Omental fat pad (tissue), 4 donors: ENCODE measurements around the gene ATRN. TPM values are rescaled to one million over a fixed set of nuclear protein-coding genes. Genes with fewer than 3 reads are reported as not detected.

Source experiments
- ATAC-seq: fragments of 150-250 bp; one replicate; pipeline ENCODE4 v1.9.1; 2016; ENCODE audit warnings: mild to moderate bottlenecking, moderate library complexity; ENCODE audit not compliant: low FRiP score
- DNase-seq: peaks from one replicate; pipeline ENCODE4 v3.0.0-alpha.2; 2019; ENCODE audit warnings: low spot score
- total RNA-seq, 4 donors: library from RNA; depleted of rRNA; stranded (reverse); fragments of >200 nt; gene quantifications; one replicate each; pipeline ENCODE4 v1.1.0, GENCODE V29; 2016
- TF ChIP-seq, protein P1 (sequence below), 3 donors: fragments of 450-650 bp; IDR thresholded peaks; one replicate each; pipeline ENCODE4 v1.5.1; 2016 to 2017; ENCODE audit warnings: antibody characterized with exemption in 3 of 3, mild to moderate bottlenecking in 3 of 3, moderate library complexity in 2 of 3

The ATRN gene
- total RNA-seq, 4 donors from 2014 or later: 20.2 to 32.9 (median 26.3) TPM

DNA sequence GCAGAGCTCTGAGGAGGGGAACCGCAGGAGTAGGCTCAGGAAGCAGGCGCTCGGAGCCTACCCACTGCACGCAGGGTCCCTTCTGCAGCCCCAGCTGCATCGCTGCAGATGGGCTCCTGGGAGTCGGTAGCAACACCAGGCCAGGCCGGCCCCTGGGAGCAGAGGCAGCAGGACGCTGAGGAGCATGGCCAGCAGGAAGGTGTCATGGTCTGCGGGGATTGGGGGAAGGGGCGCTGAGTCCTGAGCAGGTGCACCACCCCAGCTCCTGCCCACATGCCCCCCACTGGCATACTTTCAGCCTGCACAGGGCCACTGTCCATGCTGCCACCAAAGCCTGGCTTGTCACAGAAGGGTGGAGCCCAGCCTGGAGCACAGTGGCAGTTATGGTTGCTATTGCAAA lies 200.1 kb downstream of the ATRN start:
- ATAC-seq (no peak), DNase-seq (no peak)
- TF ChIP-seq, protein P1, sequence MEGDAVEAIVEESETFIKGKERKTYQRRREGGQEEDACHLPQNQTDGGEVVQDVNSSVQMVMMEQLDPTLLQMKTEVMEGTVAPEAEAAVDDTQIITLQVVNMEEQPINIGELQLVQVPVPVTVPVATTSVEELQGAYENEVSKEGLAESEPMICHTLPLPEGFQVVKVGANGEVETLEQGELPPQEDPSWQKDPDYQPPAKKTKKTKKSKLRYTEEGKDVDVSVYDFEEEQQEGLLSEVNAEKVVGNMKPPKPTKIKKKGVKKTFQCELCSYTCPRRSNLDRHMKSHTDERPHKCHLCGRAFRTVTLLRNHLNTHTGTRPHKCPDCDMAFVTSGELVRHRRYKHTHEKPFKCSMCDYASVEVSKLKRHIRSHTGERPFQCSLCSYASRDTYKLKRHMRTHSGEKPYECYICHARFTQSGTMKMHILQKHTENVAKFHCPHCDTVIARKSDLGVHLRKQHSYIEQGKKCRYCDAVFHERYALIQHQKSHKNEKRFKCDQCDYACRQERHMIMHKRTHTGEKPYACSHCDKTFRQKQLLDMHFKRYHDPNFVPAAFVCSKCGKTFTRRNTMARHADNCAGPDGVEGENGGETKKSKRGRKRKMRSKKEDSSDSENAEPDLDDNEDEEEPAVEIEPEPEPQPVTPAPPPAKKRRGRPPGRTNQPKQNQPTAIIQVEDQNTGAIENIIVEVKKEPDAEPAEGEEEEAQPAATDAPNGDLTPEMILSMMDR (IDR thresholded peaks at IDR 0.05): no peak

DNA sequence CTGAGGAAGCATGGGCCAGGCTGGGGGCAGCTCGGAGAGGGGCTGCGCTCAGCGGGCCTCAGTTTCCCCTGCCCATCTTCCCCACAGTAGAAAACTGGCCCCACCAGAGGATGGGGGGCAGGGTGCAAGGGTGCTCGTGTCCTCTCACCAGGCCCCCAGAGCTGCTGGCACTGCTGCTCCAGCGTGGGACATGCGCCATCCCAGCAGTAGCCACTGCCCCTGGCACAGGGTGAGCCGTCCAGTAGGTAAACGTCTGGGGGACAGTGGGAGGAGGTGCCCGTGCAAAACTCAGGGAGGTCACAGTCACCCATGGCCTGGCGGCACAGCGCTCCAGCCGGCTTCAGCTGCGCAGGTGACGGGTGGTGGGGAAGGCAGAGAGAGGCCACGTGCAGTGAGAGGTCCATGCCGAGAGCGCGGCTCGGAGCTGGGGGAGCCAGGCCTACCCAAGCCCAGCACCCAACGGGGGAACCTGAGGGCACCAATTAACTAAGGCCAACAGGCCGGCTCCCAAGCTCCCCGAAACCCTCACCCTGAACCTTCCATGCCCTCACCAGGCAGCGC lies 201.2 kb downstream of the ATRN start:
- ATAC-seq (no peak), DNase-seq (no peak)
- TF ChIP-seq, protein P1 (IDR thresholded peaks at IDR 0.05): no peak

DNA sequence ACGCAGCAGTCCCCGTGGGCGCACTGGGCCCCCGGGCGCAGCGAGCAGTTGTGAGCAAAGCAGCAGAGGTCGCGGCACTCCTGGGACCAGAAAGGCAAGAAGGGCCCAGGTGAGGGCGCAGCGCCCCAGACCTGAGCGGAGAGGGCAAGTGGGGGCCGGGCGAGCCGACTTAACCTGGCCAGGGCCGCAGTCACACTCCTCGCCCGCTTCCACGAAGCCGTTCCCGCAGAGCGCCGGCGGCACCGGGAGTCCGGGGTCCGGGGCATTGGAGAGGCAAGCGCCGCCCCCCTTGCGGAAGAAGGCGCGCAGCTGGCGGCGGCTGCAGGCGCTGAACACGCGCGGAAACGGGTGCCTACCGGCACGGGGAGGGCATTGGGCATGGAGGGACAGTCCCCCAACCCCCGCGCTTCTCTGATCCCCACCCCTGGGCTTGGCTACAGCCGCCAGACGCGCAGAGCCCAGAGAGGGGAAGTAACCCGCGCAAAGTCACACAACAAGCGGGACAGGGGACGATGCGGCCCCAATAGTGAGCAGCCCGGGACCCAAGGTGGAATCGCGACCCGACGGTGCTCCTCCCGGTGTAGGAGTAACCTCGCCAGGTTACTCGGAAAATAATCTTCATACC lies 201.8 kb downstream of the ATRN start:
- DNase-seq (no peak), ATAC-seq (no peak)
- TF ChIP-seq, protein P1 (IDR thresholded peaks at IDR 0.05): no peak

DNA sequence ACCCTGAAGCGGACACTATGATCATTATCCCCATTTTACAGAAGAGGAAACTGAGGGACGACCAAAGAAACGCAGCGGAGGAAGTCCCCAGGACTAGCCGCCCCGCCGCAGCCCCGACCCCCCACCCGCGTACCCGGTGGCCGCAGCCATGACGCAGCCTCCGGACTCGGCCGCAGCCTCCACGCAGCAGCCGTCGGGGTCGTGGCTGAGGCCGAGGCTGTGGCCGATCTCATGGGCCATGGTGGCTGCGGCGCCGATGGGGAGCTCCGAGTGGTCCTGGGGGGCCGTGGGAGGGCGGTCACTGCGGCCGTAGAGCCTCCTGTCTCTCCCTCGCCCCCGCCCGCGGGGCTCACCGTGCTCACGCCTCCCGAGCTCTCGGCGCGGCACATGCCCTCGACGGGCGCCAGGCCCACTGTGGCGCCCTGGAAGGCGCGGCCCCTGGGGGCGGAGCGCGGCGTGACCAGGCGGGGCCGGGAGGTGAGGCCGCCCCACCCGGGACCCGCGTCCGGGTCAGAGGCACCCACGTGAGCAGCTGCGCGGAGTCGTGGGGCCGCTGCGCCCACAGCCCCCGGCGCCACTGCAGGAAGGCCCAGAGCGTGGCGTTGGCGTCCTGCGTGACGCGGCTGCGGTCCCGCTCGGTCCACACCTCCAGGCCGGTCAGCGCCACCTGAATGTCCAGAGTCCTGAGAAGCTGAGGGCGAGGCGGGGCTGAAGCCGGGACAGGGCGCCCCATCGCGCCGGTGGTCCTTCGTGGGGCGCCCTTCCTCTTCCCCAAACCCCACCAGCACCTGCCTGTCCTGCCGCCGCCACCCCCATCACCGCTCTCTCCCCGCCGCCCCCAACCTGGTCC lies 202.6 kb downstream of the ATRN start:
- no peak for ATAC-seq
- no peak for DNase-seq
- TF ChIP-seq, protein P1 (IDR thresholded peaks at IDR 0.05): no peak

DNA sequence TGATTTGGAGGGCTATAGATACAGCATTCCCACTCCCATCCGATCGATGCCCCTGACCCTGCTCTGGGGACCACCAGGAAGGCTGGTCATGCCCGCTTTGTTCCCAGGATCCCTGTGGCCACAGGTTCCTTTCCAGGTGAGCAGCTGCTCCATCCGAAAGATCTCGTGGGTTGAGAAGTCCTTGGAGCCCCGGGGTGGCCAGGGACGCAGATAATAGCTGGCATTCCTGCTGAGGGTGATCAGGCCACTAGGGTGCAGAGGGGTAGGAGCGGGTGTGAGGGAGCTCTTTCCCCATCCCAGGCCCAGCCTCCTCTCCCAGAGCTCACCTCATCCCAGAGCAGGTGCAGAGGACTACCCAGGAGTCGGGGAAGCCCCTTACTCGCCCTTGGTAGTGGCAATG lies 203.6 kb downstream of the ATRN start:
- TF ChIP-seq, protein P1 (IDR thresholded peaks at IDR 0.05): no peak
- ATAC-seq: no peak
- DNase-seq: no peak

DNA sequence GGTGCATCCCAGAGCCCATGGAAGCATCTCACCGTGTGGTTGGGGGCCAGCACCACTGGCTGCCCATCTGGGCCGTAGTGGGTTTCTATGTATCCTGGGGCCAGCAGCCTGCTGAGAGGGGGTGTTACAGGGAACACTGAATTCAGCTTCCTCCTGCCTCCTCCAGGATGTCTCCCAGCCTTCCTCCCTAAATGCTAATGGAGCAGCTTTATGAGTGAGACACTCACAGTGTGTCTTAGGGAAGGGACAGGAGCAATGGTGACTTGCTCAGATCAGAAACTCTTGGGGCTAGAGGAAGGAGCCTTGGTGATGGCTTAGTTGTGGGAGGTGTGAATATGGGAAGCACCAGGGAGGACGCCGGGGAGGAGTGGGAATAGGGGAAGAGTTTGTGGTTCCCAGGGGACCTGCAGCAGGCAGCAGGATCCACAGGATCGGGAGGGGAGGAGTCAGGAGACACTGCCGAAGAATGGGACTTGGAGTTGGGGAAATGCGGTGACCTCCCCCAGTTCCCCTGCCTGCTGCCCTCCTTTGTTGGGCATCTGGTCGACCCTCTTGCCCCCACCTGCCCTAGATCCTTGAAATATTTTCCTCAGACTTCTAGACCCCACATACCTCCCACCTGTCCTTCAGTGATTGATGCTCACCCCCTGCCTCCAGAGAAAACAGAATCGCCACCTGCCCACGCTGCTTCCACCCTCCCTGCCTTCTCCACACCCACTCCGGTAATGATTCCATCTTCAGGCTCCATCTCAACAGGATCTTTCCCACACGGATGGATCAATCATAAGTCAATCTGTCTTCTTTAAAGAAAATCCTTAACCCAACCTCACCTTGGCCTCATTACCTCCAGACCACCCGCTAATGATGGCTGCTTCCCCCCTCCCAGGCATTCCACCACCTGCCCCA lies 204.4 kb downstream of the ATRN start:
- ATAC-seq (no peak), DNase-seq (no peak)
- TF ChIP-seq, protein P1 (IDR thresholded peaks at IDR 0.05): no peak
